Pancreas (tissue), 10 donors: ENCODE data around the gene PHF12. TPM values are rescaled to one million over a fixed set of nuclear protein-coding genes. Genes with fewer than 3 reads are reported as not detected.
"Not testable (repeated sequence)": the region's sequence is repeated elsewhere in the genome, so short reads cannot be mapped to it uniquely, and the experiment has no call there.

Experiments used
- ATAC-seq, 4 donors: fragments of 200-7000 bp; cut with Tn5 transposase; one replicate each; pipeline versions ENCODE4 v1.8.0 to v1.9.1; 2020; ENCODE audit warnings: mild to moderate bottlenecking in 4 of 4, moderate library complexity in 4 of 4
- DNase-seq, 6 donors: peaks; one replicate each; pipeline ENCODE4 v3.0.0-alpha.2; 2020
- FAIRE-seq: peaks from 2 replicates; lab custom pipeline; 2012; peaks lifted over from hg19 to GRCh38; lab: Jason Lieb, UNC
- H3K27ac ChIP-seq, 4 donors: fragments of 200-600 bp; sonication (generic); 1 replicate in 3 of 4; 2 replicates in 1 of 4; pipeline versions ENCODE4 v1.5.0 to v1.8.0; 2020
- H3K27me3 ChIP-seq, 4 donors: fragments of 200-600 bp; one replicate each; pipeline ENCODE4 v1.8.0; 2021
- H3K36me3 ChIP-seq, 3 donors: fragments of 200-600 bp; sonication (generic) in 1 of 3; one replicate each; pipeline versions ENCODE4 v1.5.0 to v1.8.0; 2020 to 2021
- H3K4me1 ChIP-seq, 3 donors: fragments of 200-600 bp; one replicate each; pipeline ENCODE4 v1.8.0; 2021
- H3K4me3 ChIP-seq, 4 donors: fragments of 200-600 bp; sonication (generic) in 2 of 4; one replicate each; pipeline versions ENCODE4 v1.5.0 to v1.8.0; 2020 to 2021
- H3K9me3 ChIP-seq, 4 donors: fragments of 200-600 bp; one replicate each; pipeline ENCODE4 v1.8.0; 2021
- CTCF ChIP-seq, 4 donors: fragments of 200-600 bp; sonication (generic) in 3 of 4; IDR thresholded peaks; one replicate each; pipeline versions ENCODE4 v1.5.0 to v1.8.0; 2021; ENCODE audit warnings: antibody characterized with exemption in 4 of 4
- WGBS, 2 donors: extraction: QIAGEN DNeasy Blood & Tissue Kit; methylation state at CpG; one replicate each; pipeline ENCODE4 v1.1.7; 2013; 5-methylcytosine and 5-hydroxymethylcytosine counted together
- intact Hi-C, 3 donors: fragments of 100-400 bp; cut with DNase I; formaldehyde crosslinking; loops; one replicate each; pipeline versions ENCODE4 v1.11.1 to v1.14.2; 2022
- polyA plus RNA-seq, 2 donors: library from polyadenylated mRNA; stranded (reverse); fragments of 200-250 nt; gene quantifications; one replicate each; pipeline ENCODE4 v1.2.3, GENCODE V29; 2013
- total RNA-seq, 6 donors: library from RNA; stranded (reverse); fragmentation: NEBNext Ultra II Directional in 4 of 6; extraction: Animal tissue kit (Norgen Biotek cat#: 25700) in 4 of 6; gene quantifications; one replicate each; pipeline versions ENCODE4 v1.2.1 to v1.2.4, GENCODE V29; 2021 to 2023
- donor health status: healthy with polysubstance abuse.
- donor health status: DM: no; HTN: no; CAD: no; lungs with moderate emphysema.
- donor health status: DM: no; HTN: no; CAD: no.
- donor health status: control.
- donor health status: control.
- donor health status: Bipolar disorder and iron deficiency.
- donor health status: DM: yes; HTN: yes; CAD: no.
- donor health status: DM: no; HTN: no; CAD: no.
- donor health status: DM: no; HTN: no; CAD: no.
- donor health status: DM: yes; HTN: yes; CAD: no.

Gene PHF12
- total and polyA plus RNA-seq, 8 donors = 19.9 to 31.6 (median 25.6) TPM

- ATAC-seq (peak; percentile 73 to 84 (median 80)), DNase-seq (peak; percentile 60 to 88 (median 68)), FAIRE-seq (no peak)
- Histone ChIP-seq H3K36me3 (no peaks in the 10 kb centered on the region), H3K4me3 (peak within 1 kb of the TSS; percentile 52 to 83 (median 68)), H3K9me3 (no peaks in the 10 kb centered on the region), H3K4me1 (peaks cover 13 to 32% (median 22%) of the 10 kb centered on the region in 3 donors), H3K27me3 (no peaks in the 10 kb centered on the region), H3K27ac (peak within 1 kb of the TSS; percentile 71 to 92 (median 87))
- 0 to 1% methylated on average over 36 to 73 of the region's 73 CpGs for WGBS, 2 donors
- intact Hi-C loops = no loop called here
- no peak for TF ChIP-seq CTCF (IDR thresholded peaks at IDR 0.05)
Measured at GRCh38 chr17:28896884-28897768, 54.2 kb downstream of the PHF12 start, which contains the start of gene FLOT2. FLOT2 (minus strand) TSS chr17:28897733; CDS start chr17:28897574, 159 bp downstream.

- Histone ChIP-seq H3K4me1 (peaks cover 8 to 28% (median 15%) of the 10 kb centered on the region in 3 donors), H3K27ac (peak overlapping the region; percentile 71 to 92 (median 87)), H3K9me3 (no peaks in the 10 kb centered on the region), H3K27me3 (no peaks in the 10 kb centered on the region), H3K36me3 (no peaks in the 10 kb centered on the region), H3K4me3 (peak overlapping the region; percentile 52 to 83 (median 68))
- no peak for DNase-seq
- no peak for ATAC-seq
- no peak for FAIRE-seq
- WGBS, 2 donors = 7 to 18% methylated on average over 5 of the region's 5 CpGs
- intact Hi-C loops = no loop called here
- TF ChIP-seq CTCF (IDR thresholded peaks at IDR 0.05) = no peak
Measured at GRCh38 chr17:28896491-28896883, 54.8 kb downstream of the PHF12 start.

- 61 to 73% methylated on average over 3 of the region's 3 CpGs for WGBS, 2 donors
- peaks cover 8 to 24% (median 15%) of the 10 kb centered on the region in 3 donors for H3K4me1 ChIP-seq
- intact Hi-C loops = no loop called here
- TF ChIP-seq CTCF (IDR thresholded peaks at IDR 0.05) = no peak
- no peaks in the 10 kb centered on the region for H3K36me3 ChIP-seq
- ATAC-seq = no peak
- H3K9me3 ChIP-seq = no peaks in the 10 kb centered on the region
- FAIRE-seq = no peak
- peak overlapping the region in 2 of 4 donors; percentile 72 to 83 for H3K4me3 ChIP-seq
- DNase-seq = peak in 1 of 6 donors; percentile 30
- H3K27me3 ChIP-seq = no peaks in the 10 kb centered on the region
- H3K27ac ChIP-seq = peak overlapping the region in 2 of 4 donors; percentile 91 to 92
Measured at GRCh38 chr17:28895794-28896447, 55.4 kb downstream of the PHF12 start.

- WGBS, 2 donors = 68 to 69% methylated on average over 16 of the region's 16 CpGs
- H3K9me3 ChIP-seq, H3K36me3 ChIP-seq, intact Hi-C loops, H3K27me3 ChIP-seq, ATAC-seq, FAIRE-seq, H3K4me3 ChIP-seq: not testable (repeated sequence)
- DNase-seq = peak in 1 of 6 donors; percentile 25
- H3K4me1 ChIP-seq = peaks cover 8 to 24% (median 15%) of the 10 kb centered on the region in 3 donors
- peak overlapping the region; percentile 22 to 91 (median 76) for H3K27ac ChIP-seq
Measured at GRCh38 chr17:28893248-28894183, 57.8 kb downstream of the PHF12 start.
